GM19452 (cell line): ENCODE results near the gene SEC24D.

ENCODE experiments used
- ATAC-seq: cut with Tn5 transposase; IDR thresholded peaks from one replicate; pipeline ENCODE4 v1.9.1; 2021; ENCODE audit not compliant: unreplicated experiment

SEC24D gene

DNA sequence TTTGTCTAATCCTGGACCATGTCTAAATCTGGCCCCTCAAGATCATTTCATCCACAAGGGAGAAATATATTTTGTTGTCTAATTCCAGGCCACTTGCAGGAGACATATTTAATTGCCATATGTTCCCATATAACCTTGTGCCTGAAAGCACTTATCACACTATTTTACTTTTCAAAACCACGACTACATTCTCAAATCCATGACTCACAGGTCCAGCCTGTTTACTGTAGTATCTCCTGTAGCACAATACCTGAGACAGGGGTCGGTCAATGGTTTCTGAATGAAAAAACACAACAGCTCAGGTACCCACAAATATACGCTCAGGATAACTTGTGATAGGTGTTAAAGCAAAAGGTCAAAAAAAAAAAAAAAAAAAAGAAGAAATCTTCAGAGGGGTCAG, 60.9 kb downstream of the SEC24D start:
- ATAC-seq, result no peak

- ATAC-seq, result no peak
Observed at GRCh38 chr4:118774321-118774720, 61.6 kb downstream of the SEC24D start.

- ATAC-seq, result no peak
Observed at GRCh38 chr4:118773429-118773792, 62.5 kb downstream of the SEC24D start.

DNA sequence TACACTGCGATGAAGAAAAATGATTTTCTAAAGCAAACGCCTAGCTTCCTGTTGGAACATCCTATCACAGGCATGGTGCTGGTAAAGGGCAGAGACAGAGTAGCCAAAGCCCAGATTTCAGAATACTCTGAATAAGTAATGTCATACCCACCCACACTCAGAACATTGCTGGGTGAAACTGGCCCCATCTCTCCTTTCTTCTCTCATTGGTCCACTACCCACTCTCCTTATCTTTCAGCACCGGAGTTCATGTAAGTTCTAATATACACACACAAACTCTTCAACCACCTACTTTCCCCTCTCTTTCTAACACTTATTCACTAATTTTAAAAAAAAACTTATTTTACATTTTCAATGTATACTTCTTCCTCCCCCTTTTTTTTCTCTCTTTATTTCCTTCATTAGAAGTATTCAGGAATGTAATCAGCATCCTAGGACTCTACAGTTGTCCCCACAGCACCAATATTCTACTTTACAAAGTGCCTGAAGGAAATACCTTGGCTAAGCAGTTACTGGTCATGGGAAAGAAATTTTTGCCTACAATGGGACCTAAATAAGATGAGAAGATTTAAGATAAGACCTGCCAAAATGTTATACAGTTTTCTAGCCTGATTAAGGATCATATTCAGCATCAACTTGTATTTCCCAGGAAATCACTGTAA, 63.0 kb downstream of the SEC24D start:
- no peak for ATAC-seq

DNA sequence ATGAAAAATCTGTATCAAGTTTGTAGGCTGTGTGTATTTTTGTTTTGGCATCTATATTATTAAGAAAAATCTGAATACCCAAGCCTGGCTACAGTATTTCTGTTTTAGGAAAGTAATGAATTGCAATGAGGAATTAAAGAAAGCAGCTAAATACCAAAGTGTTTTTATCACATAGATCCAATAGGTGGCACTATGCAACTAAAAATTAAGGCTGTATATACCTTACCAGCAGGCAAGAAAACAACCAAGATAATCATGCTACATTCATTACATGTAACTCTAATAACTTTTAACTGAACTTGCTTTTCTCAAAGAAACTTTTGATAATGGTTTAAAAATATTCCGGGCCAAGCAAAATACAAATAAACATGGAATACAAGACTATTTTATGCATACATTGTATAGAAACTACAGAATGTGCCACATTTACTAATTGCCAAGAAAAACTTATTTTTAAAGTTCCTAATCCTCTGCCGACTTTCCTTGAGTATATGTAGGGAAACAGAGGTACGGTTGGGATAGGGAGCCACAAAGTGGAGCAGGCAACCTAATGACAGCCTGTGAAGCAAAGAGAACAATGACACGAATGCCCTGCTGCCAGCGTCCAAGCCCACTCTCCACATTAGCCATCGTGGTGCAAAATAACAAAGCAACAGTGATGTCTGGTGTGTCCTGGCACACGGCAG, 63.7 kb downstream of the SEC24D start:
- ATAC-seq, result peak; percentile 70

GRCh38 chr4:118770741-118771187, 65.2 kb downstream of the SEC24D start:
- no peak for ATAC-seq

DNA sequence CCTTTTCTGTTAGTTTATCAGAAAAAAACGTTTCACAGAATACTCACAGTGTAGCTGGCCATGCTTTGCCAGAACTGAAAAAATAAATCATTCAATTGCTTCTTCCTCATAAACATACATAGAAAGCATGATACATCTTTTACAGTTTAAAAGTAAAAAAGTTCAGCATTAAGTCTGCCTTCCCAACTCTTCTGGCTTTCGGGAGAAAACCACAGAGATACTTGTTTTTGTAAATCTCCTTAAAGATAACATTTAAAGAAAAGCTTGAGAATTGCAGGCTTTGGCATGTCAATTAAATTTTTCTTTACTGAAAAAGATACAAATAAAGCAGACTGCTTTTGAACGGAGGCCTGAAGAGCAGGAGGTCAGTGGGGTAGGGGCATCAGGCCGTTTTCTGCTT, 66.8 kb downstream of the SEC24D start:
- no peak for ATAC-seq

DNA sequence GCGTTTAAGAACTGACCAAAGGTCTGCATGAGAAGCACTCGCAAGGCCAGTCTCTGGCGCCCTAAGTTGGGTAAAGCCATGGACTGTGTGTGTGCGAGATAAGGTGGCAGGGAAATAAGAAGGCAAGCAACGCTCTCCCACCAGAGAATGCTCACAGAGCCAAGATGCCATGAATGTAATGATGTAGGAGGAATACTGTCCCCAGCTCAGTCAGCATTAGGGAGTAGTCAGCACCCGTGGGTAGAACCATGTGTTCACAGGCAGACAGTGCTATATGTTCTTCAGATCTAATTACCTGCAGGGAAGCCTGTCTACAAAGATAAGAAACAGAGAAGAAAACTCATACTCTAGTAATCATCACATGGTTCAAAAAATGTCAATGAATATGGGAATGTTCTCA, 68.8 kb downstream of the SEC24D start:
- no peak for ATAC-seq

DNA sequence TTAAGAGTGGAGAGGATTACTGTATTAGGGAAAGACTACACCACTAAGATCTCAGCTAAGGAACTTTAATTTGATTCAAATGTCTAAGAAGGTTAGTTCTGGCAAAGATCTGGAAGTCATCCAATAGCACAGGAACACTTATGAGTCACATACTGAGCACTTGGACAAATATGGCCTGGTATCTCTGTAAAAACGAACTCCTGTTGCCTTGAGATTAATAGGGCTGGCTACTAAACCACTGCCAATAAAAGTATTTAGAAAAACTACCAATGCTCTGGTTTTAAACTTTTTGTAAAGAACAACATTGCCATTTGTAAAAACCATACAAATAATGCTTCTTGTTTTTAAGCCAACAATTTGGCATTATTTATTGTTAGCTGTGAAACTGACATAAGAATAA, 70.5 kb downstream of the SEC24D start:
- no peak for ATAC-seq

DNA sequence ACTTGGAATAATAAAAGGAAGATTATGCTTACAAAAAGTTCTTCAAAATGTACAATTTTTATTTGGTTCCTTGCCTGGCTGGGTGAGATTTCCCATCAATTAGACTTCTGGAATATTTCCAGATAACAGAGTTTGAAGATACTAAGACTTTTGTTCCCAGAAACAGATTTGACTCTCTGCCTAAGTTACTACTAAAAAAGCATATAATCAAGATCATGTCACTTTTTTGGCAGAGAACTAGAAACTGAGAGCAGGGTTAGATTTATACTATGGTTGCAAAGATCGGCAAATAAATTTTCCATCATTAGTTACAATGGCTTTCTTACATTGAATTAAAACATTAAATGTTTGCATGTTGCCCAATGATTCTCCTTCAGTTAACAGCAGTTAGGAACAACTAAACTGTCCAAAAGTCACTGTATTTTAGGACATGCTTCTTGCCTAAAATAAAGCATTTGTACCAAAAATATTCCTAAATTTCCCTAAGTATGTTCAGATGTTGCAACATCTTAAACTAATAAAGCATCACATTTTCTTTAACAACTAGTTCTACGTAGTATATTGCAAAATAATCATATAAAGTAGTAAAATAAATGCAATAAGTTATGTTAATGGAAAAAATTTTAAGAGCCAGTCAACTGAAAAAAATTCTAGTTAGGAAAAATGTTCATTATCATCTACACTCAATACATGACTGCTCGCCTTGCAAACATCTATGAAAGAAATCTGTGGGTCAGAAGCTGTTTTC, 73.0 kb downstream of the SEC24D start:
- ATAC-seq, result no peak

GRCh38 chr4:118762155-118762554, 73.8 kb downstream of the SEC24D start:
- ATAC-seq, result no peak

GRCh38 chr4:118761397-118762016, 74.4 kb downstream of the SEC24D start:
- ATAC-seq, result no peak

- peak; percentile 97 for ATAC-seq
Observed at GRCh38 chr4:118760493-118760892, 75.4 kb downstream of the SEC24D start.

GRCh38 chr4:118760092-118760491, 75.8 kb downstream of the SEC24D start:
- peak; percentile 34 for ATAC-seq

DNA sequence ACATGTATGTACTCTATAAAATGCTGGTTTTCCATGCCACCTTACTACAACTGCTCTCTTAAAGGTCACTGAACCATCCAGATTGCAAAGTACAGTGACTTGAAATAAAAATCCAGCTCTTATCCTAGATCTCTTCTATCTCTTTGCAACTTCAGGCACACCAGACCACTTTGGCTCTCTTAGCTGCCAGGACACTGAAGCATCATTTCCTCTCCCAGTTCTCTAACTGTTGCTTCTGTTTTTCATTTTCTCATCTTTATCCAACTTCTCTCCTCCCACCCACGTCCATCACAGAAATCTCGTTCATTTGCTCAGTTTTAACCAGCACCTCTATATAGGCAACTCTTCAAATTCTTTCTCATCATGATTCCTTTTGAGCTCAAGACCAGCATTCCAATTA, 76.4 kb downstream of the SEC24D start:
- ATAC-seq, result no peak

GRCh38 chr4:118758293-118758692, 77.6 kb downstream of the SEC24D start:
- no peak for ATAC-seq

DNA sequence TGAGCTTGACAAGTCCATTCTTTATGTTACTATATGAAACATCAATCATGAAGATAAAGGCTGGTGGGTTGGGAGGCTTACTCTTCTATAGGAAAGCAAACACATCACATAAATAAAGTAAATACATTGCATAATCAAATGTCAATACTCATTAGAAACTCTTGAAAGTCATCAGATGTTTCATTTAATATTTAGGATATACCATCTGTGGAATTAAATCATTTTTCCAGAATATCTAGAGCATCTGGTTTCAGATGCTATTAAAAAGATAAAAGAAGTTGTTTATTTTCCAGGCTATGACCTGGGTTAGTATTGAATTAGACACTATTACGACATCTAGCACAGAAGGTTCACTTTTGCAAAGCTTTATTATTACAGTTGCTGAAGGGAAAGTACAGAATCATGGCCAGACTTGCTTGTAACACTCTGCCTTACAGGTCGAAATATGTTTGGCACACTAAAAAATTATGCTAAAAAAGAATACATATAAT, 78.1 kb downstream of the SEC24D start:
- no peak for ATAC-seq

- ATAC-seq, result no peak
Observed at GRCh38 chr4:118756958-118757357, 79.0 kb downstream of the SEC24D start.

DNA sequence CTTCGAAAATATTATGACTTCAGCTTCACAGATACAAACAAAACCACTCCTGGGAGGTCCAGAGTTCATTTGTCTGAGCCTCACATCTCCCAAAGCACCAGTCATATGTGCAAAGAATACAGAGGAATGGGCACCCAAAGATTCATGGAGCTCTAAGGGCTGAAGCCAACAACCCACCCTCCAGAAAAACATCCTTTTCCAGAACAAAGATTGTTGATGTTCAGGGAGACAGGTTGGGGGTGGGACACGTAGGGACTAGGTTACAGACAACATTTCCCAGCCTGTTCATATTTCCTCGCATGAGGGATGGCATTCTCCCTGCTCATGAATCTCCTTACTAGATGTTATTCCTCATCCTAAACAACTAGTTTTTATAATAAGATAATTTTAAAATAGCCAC, 79.5 kb downstream of the SEC24D start:
- ATAC-seq, result no peak

DNA sequence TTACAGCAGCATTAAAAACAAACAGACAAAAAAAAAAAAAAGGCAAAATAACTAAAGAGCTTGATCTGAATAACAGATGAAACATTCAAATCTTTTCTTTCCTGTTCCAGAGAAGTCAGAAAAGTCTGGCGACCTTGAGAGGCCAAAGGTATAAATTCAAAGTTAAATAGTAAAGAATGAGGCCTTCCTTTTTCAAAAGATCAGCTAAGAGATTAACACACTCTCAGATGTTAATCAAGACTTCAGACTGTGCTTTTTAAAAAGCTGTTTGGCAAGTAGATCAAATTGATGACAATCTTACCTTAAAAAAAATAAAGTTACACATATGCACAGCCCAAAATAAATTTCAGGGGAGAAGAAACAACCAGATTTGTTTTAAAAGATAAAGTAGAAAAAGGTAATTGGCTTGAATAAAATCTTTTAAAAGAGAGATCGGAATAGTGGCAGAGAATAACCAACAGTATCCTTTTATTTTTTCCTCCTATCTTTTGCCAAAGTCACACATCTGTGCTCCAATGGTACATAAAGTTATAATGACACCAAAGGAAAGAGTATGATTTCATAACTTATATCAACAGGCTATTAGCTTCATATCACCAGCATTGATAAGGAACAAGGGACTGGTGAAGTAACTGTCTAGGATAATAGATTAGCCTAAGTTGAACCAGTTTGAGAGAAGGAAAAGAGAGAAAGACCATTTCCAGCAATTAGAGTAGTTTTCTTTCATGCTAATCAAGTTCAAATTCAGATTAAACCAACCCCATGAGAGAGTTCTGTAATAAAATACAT, 80.3 kb downstream of the SEC24D start:
- no peak for ATAC-seq

DNA sequence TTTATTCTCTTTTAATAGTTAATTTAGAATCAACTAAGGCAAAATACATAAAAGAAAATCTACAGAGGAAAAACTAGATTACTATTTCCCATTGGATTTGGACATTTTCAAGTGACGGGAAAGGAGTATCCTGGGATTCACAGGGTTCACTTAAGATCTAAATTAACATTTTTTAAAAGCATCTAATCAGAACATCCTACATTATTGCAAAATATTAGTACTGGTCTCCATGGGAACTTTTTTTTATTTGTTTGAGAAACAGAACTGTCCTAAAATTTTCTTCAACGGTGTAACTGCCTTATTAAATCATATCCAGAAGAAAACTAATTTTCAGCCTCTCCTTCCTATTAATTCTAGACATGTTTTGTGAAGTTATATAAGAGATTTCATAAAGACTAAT, 81.0 kb downstream of the SEC24D start:
- no peak for ATAC-seq
